ENCODE measurements around the gene OR2T10.
"Not testable (repeated sequence)": the region's sequence is repeated elsewhere in the genome, so short reads cannot be mapped to it uniquely, and the experiment has no call there.

OR2T10 gene

DNA sequence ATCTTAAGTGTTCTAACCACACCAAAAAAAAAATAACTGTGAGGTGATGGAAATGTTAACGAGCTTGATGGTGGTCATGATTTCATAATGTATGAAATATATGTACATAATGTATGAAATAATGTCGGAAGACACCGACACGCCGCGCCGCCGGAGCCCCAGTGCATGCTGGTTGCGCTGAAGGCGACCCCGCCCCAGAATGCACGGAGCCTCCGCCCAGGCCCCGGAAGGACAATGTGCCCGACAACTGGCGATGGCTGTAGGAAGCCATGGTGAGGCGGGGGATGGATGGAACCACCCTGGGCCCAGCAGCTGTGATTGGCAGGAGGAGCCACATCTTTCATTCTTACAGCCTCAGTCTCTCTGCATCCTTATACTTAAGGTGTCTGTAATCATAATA, 7.4 kb downstream of the OR2T10 start:
- Histone ChIP-seq H3K36me3 (replicated peaks; ENCODE audit: low read depth, low read length) (no peaks in the 10 kb centered on the region), H3K4me1 (ENCODE audit: low read length) (no peaks in the 10 kb centered on the region), H3K27me3 (ENCODE audit: low read depth, low read length) (no peaks in the 10 kb centered on the region), H3K27ac (ENCODE audit: low read length) (no peak overlapping the region), H4K20me1 (ENCODE audit: insufficient read depth, low read length) (no peaks in the 10 kb centered on the region), H3K79me2 (ENCODE audit: low read length) (no peaks in the 10 kb centered on the region), H2AFZ (ENCODE audit: low read depth, low read length) (no peak overlapping the region), H3K4me3 (ENCODE audit: low read length) (no peak overlapping the region), H3K4me2 (ENCODE audit: low read length) (no peak overlapping the region), H3K9ac (ENCODE audit: low read length) (no peak overlapping the region), H3K9me3 (ENCODE audit: insufficient read depth, low read length) (no peaks in the 10 kb centered on the region)
- no peak for TF ChIP-seq EZH2phosphoT487 (IDR thresholded peaks at IDR 0.05; ENCODE audit: low read depth)
- TF ChIP-seq, protein P1, sequence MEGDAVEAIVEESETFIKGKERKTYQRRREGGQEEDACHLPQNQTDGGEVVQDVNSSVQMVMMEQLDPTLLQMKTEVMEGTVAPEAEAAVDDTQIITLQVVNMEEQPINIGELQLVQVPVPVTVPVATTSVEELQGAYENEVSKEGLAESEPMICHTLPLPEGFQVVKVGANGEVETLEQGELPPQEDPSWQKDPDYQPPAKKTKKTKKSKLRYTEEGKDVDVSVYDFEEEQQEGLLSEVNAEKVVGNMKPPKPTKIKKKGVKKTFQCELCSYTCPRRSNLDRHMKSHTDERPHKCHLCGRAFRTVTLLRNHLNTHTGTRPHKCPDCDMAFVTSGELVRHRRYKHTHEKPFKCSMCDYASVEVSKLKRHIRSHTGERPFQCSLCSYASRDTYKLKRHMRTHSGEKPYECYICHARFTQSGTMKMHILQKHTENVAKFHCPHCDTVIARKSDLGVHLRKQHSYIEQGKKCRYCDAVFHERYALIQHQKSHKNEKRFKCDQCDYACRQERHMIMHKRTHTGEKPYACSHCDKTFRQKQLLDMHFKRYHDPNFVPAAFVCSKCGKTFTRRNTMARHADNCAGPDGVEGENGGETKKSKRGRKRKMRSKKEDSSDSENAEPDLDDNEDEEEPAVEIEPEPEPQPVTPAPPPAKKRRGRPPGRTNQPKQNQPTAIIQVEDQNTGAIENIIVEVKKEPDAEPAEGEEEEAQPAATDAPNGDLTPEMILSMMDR (IDR thresholded peaks at IDR 0.05; ENCODE audit: low read depth, low read length) = no peak

DNA sequence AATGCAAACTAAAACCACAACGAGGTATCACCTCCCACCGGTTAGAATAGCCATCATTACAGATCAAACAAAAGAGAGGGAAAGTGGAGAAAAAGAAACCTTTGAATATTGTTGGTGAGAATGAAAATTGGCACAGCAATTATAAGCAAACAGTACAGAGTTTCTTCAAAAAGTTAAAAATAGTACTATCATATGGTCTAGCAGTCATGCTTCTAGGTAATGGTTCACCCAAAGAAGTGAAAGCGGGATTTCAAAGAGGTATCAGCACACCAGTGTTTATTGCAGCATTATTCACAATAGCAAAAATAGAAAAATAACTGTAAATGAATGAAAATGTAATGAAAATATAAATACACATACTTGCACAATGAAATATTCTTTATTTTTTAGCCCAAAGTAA, 8.2 kb downstream of the OR2T10 start:
- Histone ChIP-seq H3K4me2 (ENCODE audit: low read length) (no peak overlapping the region), H3K9me3 (ENCODE audit: insufficient read depth, low read length) (no peaks in the 10 kb centered on the region), H3K9ac (ENCODE audit: low read length) (no peak overlapping the region), H4K20me1 (ENCODE audit: insufficient read depth, low read length) (no peaks in the 10 kb centered on the region), H3K27me3 (ENCODE audit: low read depth, low read length) (no peaks in the 10 kb centered on the region), H3K36me3 (replicated peaks; ENCODE audit: low read depth, low read length) (no peaks in the 10 kb centered on the region), H3K79me2 (ENCODE audit: low read length) (no peaks in the 10 kb centered on the region), H3K27ac (ENCODE audit: low read length) (no peak overlapping the region), H2AFZ (ENCODE audit: low read depth, low read length) (no peak overlapping the region), H3K4me3 (ENCODE audit: low read length) (no peak overlapping the region), H3K4me1 (ENCODE audit: low read length) (no peaks in the 10 kb centered on the region)
- TF ChIP-seq, protein P1 (IDR thresholded peaks at IDR 0.05; ENCODE audit: low read depth, low read length) = no peak
- TF ChIP-seq EZH2phosphoT487 (IDR thresholded peaks at IDR 0.05; ENCODE audit: low read depth) = no peak

DNA sequence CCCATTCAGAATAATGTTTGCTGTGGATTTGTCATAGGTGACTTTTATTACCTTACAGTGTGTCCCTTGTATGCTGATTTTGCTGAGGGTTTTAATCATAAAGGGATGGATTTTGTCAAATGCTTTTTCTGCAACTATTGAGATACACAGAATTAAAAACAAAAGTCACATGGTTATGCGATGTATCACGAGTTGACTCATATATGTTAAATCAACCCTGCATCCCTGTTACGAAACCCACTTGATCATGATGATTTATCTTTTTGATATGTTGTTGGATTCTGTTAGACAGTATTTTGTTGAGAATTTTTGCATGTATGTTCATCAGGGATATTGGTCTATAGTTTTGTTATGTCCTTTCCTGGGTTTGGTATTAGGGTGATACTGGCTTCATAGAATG, 12.2 kb downstream of the OR2T10 start:
- Histone ChIP-seq H2AFZ (ENCODE audit: low read depth, low read length) (no peak overlapping the region), H3K4me2 (ENCODE audit: low read length) (no peak overlapping the region), H3K9me3 (ENCODE audit: insufficient read depth, low read length) (no peaks in the 10 kb centered on the region), H3K9ac (ENCODE audit: low read length) (no peak overlapping the region), H3K27ac (ENCODE audit: low read length) (no peak overlapping the region), H3K27me3 (ENCODE audit: low read depth, low read length) (no peaks in the 10 kb centered on the region), H3K79me2 (ENCODE audit: low read length) (no peaks in the 10 kb centered on the region), H3K4me1 (ENCODE audit: low read length) (no peaks in the 10 kb centered on the region), H3K36me3 (replicated peaks; ENCODE audit: low read depth, low read length) (no peaks in the 10 kb centered on the region), H4K20me1 (ENCODE audit: insufficient read depth, low read length) (no peaks in the 10 kb centered on the region), H3K4me3 (ENCODE audit: low read length) (no peak overlapping the region)
- TF ChIP-seq EZH2phosphoT487 (IDR thresholded peaks at IDR 0.05; ENCODE audit: low read depth) = no peak
- TF ChIP-seq, protein P1 (IDR thresholded peaks at IDR 0.05; ENCODE audit: low read depth, low read length) = no peak

- H3K9me3 ChIP-seq (ENCODE audit: insufficient read depth, low read length) = no peaks in the 10 kb centered on the region
- TF ChIP-seq EZH2phosphoT487 (IDR thresholded peaks at IDR 0.05; ENCODE audit: low read depth) = no peak
- TF ChIP-seq, protein P1 (IDR thresholded peaks at IDR 0.05; ENCODE audit: low read depth, low read length) = no peak
- no peaks in the 10 kb centered on the region for H3K79me2 ChIP-seq (ENCODE audit: low read length)
- H3K36me3 ChIP-seq (replicated peaks; ENCODE audit: low read depth, low read length) = no peaks in the 10 kb centered on the region
- H2AFZ ChIP-seq (ENCODE audit: low read depth, low read length) = no peak overlapping the region
- H3K4me3 ChIP-seq (ENCODE audit: low read length) = no peak overlapping the region
- no peak overlapping the region for H3K4me2 ChIP-seq (ENCODE audit: low read length)
- H3K9ac ChIP-seq (ENCODE audit: low read length) = no peak overlapping the region
- no peaks in the 10 kb centered on the region for H3K27me3 ChIP-seq (ENCODE audit: low read depth, low read length)
- H3K4me1 ChIP-seq (ENCODE audit: low read length) = no peaks in the 10 kb centered on the region
- H3K27ac ChIP-seq (ENCODE audit: low read length) = no peak overlapping the region
- no peaks in the 10 kb centered on the region for H4K20me1 ChIP-seq (ENCODE audit: insufficient read depth, low read length)
Measured at GRCh38 chr1:248576260-248576980, 21.1 kb downstream of the OR2T10 start.

GRCh38 chr1:248574657-248575056, 22.8 kb downstream of the OR2T10 start, which contains the start of gene OR2T34:
Gene OR2T34 (minus strand): TSS chr1:248574757. CDS start chr1:248574757, 0 bp downstream.
- not testable (repeated sequence) for H3K9me3 ChIP-seq (ENCODE audit: insufficient read depth, low read length); H3K79me2 ChIP-seq (ENCODE audit: low read length); H2AFZ ChIP-seq (ENCODE audit: low read depth, low read length); H3K4me3 ChIP-seq (ENCODE audit: low read length); H3K9ac ChIP-seq (ENCODE audit: low read length); H3K27ac ChIP-seq (ENCODE audit: low read length); H3K4me1 ChIP-seq (ENCODE audit: low read length); H3K4me2 ChIP-seq (ENCODE audit: low read length); H3K27me3 ChIP-seq (ENCODE audit: low read depth, low read length); H4K20me1 ChIP-seq (ENCODE audit: insufficient read depth, low read length); H3K36me3 ChIP-seq (replicated peaks; ENCODE audit: low read depth, low read length)

- H3K4me3 ChIP-seq (ENCODE audit: low read length); H3K36me3 ChIP-seq (replicated peaks; ENCODE audit: low read depth, low read length); H3K27ac ChIP-seq (ENCODE audit: low read length); H3K27me3 ChIP-seq (ENCODE audit: low read depth, low read length); H3K9me3 ChIP-seq (ENCODE audit: insufficient read depth, low read length); H3K4me1 ChIP-seq (ENCODE audit: low read length); H3K79me2 ChIP-seq (ENCODE audit: low read length); H4K20me1 ChIP-seq (ENCODE audit: insufficient read depth, low read length); H2AFZ ChIP-seq (ENCODE audit: low read depth, low read length); H3K4me2 ChIP-seq (ENCODE audit: low read length); H3K9ac ChIP-seq (ENCODE audit: low read length): not testable (repeated sequence)
Measured at GRCh38 chr1:248573856-248574255, 23.6 kb downstream of the OR2T10 start.

All from OCI-LY3 (cell line).